Stimulated activated CD4-positive, alpha-beta T cell treated with anti-CD3 and anti-CD28 coated beads, Interleukin-15, amount 100 ng/mL, for 1 hour (primary cell): ENCODE results near the gene CCNYL1.
"Not testable (repeated sequence)": the region's sequence is repeated elsewhere in the genome, so short reads cannot be mapped to it uniquely, and the experiment has no call there.

ENCODE experiments used
- DNase-seq, 2 donors: peaks; one replicate each; pipeline ENCODE4 v3.0.0-alpha.2; 2020; ENCODE audit warnings: low read depth in 1 of 2, low spot score in 1 of 2

The CCNYL1 gene

DNA sequence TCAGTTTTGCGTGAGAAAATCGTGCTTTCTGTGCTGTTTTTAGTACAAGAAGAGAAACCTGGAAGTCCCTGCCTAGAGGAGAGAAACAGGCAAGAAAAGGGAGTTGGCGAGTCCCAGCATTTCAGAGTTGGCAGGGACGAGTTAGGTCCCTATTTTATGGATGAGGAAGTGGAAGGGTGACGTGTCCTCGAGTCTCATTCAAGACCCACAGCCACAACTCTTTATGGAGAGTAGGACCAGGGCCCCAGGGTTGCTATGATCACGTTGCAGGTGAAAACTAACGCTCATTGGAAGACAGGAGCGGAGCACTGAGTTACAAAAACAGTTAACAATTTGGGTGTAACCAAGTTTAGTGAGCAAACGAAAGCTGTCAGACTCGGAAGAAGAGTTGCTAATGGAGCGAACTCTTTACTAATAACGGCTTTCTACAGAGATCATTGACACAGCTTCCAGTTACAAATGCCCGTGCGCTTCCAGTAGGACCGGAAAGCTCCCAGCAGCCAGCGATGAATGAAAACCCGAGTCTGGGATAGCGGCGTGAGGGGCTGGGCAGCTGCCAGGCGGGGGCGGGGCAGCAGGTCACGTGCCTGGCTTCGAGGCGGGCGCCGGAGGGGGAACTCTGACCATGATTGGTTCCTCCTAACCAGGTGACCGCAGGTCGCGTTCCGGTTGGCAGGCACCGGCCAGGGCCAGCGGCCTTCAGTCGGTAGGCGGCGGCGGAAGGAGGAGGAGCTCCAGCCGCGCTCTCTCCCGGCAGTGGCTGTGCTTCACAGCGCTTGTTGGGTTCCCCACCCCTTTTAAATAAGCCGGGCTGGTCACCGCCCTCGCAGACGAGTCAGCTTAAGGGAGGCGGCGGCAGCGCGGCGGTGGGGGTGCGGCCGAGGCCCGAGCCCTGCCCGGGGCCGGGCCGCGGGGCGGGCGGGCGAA is at the start of gene CCNYL1:
Gene CCNYL1 (plus strand): TSS at position 827 of the 927 bp plus-strand sequence. CDS start 257 bp downstream, outside the sequence.
- DNase-seq: peak; percentile 93 to 96

GRCh38 chr2:207662203-207662602 is 49.2 kb upstream of the CCNYL1 start:
- no peak for DNase-seq

DNA sequence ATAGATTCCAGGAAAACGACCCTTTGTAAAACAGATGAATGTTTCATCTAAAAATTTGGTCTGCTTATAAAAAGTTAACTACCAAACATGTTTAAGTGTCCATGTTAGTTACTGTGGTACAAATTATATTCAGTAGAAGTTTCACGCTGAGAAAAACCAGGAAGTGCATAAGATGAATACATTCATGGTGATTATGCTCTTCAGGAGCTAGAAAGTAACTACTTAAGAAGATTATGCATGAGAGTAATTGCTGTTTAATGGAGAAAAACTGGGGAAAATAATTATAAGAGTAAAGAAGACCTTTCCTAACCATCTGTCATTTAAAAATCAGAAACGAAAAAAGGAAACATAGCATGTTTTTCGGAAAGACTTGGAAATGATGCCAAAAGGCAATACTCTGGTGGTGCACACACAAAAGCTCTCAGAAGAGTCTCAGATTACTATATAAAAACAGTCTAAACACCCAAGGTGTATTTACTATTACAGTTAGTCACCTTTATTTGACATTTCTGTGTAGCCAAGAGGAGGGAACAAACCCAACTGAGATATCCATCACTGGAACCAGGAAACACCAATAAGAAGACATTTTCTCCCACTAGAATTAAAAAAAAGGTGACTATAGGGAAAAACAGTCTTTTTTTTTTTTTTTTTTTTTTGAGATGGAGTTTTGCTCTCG is 47.4 kb upstream of the CCNYL1 start:
- no peak for DNase-seq

DNA sequence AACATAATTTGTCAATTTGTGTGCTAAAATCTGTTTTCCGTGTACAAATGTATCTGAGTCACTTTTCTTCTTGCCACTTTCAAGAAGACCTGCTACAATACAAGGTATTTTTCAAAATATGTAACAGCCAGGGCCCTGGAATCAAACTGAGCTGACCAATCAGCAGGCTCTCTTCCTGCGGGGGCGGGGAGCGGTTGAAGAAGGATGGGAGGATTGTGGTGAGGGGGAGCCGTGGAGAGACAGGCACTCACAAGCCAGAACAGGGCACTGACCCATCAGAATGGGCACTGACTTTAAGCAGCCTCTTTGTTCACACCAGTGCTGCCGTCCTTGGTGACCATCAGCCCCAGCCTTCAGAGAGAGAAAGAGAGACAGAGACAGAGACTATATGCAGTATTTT is 40.6 kb upstream of the CCNYL1 start:
- DNase-seq: no peak

GRCh38 chr2:207673431-207673830 is 38.0 kb upstream of the CCNYL1 start:
- no peak for DNase-seq

- no peak for DNase-seq
Measured at GRCh38 chr2:207674266-207674774, 37.1 kb upstream of the CCNYL1 start.

GRCh38 chr2:207674826-207675225 is 36.6 kb upstream of the CCNYL1 start:
- DNase-seq: no peak

DNA sequence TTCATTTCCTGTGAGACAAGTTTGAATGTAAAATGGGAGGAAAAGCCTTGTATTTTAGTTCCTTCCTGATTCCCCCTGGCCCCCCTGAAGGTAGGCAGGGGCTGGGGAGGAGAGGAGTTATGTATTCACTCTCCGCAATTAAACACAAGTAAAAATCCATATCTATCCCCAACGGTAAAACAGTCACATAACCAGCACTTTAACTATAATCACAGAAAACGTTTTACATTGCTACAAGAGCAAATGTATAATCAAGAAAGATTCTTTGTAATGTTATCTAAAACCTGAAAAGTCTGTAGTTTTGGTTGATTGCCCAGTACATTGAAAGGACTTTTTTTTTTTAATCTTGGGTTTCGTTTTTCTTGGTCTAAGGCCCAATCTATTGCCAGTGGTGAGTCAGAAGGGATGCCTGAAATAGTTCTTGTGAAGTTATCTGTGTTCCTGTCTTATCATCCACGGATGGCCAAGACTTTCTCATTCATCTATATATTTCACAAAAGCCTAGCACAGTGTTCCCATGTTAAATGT is 34.5 kb upstream of the CCNYL1 start:
- no peak for DNase-seq

DNA sequence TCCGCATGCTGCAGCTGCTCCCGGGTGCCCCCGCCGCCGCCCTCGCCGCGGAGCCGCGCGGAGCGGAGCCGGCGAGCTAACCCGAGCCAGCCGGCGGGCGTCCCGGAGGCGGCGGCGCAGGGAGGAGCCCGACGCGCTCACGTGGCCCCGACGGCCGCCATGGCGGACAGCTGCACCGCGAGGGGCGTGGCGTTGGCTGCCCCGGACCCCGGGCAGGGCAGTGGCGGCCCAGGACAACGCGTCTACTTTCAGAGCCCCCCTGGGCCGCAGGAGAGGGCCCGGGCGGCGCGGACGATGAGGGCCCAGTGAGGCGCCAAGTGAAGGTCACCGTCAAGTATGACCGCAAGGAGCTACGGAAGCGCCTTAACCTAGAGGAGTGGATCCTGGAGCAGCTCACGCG is 30.0 kb upstream of the CCNYL1 start:
- no peak for DNase-seq

DNA sequence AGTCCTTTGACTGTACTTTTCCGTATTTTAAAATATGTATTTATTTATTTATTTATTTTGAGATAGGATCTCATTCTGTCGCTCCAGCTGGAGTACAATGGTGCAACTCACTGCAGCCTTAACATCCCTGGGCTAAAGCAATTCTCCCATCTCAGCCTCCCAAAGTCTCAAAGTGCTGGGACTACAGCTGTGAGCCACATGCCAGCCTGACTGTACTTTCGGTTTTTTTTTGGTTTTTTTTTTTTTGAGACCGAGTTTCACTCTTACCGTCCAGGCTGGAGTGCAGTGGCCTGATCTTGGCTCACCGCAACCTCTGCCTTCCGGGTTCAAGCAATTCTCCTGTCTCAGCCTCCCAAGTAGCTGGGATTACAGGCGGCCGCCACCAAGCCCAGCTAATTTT is 28.9 kb upstream of the CCNYL1 start:
- no peak for DNase-seq

- DNase-seq: no peak
Measured at GRCh38 chr2:207683438-207683837, 28.0 kb upstream of the CCNYL1 start.

DNA sequence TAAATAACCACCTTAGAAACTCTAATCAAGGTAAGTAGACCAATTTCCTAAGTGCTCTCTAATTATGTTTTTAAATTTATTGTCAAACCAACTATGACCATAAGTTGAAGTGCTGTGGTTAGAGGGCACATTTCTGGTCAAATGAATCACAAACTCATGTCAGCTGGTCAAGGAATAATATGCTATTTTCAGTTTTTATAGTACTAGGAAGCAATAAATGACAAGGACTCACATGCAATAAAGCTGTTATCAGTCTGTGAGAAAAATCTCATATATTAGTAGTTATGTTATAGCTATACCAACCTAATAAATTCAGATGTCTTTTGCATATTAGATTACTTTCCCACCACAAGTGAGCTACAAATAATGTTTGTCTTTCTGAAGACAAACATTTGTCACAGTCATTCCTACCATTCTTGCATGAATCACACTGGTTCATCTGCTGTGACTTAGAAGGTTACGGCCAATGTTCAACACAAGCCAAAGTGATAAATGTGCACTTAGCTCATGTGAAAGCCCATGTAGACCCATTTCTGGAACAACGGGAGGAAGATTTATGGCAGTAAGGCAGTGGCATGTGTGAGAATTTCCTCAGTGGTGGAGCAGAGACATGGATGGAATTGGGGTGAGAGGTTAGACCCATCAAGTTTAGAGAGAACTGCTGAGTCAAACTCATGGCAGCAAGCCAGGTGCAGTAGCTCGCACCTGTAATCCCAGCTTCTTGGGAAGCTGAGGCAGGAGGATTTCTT is 27.4 kb upstream of the CCNYL1 start:
- DNase-seq: no peak

GRCh38 chr2:207686812-207687211 is 24.6 kb upstream of the CCNYL1 start:
- no peak for DNase-seq

DNA sequence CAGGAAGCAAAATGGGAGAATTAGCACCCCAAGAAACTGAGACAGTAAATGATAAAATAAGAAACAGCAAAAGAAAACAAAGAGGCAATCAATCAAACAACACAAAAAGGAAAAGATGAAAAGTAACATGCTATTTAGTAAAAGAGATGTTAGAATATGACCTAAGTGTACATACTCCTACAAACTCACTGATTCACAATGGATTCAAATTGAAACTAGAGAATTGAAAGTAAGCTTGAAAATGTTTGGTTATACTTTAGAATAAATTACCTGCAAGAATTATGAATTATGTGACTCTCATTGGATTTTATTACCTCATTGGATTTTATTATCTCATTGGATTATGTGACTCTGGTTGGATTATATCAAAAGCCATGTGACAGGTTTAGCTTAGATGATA is 22.8 kb upstream of the CCNYL1 start:
- no peak for DNase-seq

DNA sequence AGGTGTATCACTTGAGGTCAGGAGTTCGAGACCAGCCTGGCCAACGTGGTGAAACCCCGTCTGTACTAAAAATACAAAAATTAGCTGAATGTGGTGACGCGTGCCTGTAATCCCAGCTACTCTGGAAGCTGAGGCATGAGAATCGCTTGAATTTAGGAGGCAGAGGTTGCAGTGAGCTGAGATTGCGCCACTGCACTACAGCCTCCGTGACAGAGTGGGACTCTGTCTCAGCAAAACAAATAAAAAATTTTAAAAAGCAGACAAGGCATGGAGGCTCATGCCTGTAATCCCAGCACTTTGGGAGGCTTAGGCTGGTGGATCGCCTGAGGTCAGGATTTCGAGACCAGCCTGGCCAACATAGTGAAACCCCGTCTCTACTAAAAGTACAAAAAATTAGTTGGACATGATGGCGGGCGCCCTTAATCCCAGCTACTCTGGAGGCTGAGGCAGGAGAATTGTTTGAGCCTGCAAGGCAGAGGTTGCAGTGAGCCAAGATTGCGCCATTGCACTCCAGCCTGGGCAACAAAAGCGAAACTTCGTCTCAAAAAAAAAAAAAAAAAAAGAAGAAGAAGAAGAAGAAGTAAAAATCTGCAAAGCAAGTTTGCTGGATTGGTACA is 20.5 kb upstream of the CCNYL1 start:
- not testable (repeated sequence) for DNase-seq

DNA sequence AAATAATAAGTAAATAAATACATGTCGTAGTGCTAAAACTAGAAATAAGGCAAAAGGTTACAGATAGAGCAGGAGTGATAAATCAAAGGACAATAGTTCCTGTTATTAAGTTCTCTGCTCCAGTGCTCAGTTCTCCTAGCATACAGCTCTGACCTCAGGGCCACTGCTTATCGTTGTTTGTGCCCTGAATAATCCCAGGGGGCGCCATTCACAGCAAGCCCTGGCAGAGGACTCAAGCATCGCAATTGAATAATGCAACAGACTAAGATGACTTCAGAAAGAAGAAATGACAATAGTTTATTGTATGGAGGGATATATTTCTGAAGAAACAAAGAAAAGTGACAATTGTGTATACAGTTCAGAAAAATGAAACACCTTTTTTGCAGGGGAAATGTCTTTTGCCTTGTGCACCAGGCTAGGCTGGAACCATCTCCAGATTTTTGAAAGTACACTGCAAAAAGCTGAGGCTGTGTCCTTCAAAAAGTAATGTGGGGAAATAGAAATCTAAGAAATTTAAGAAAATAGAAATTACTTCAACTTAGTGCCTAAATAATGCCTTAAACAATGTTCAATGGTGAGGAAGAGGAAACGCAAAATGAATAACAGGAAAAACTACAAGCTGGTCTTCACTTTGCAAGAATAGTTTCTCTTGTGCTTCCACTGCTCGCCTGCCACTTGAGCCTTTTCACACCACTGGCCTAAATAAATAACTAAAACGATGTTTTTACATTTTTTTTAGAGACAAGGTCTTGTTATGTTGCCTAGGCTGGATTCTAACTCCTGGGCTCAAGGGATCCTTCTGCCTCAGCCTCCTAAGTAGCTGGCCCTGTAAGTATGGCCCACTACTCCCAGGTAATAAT is 19.0 kb upstream of the CCNYL1 start:
- peak in 1 of 2 donors; percentile 17 for DNase-seq

DNA sequence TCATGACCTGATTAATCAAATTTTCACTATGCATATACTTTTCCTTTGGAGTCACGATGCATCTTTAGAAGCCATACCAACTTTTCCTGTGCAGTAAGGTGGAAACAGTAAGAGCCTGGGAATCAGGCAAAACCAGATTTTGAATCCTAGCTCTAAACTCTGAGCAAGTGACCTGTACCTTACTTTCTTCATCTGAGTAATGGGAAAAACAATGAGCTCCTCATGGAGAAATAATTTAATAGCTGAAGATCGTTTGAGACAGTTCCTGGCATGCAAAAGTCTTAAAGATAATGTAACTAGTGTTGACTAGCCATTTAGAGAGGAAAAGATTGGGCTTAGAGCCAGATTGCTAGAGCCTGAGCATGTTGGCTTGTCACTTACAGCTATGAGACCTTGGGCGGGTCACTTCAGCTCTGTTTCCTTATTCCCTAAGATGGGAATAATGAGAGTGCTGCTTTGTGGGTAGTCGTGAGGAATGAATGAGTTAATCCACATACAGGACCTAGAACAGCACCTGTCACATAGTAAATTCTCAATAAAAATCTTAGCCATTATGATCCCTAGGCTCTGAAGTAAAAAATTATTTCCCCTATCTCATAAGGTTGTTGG is 17.7 kb upstream of the CCNYL1 start:
- DNase-seq: no peak

GRCh38 chr2:207694811-207695281 is 16.6 kb upstream of the CCNYL1 start:
- no peak for DNase-seq

DNA sequence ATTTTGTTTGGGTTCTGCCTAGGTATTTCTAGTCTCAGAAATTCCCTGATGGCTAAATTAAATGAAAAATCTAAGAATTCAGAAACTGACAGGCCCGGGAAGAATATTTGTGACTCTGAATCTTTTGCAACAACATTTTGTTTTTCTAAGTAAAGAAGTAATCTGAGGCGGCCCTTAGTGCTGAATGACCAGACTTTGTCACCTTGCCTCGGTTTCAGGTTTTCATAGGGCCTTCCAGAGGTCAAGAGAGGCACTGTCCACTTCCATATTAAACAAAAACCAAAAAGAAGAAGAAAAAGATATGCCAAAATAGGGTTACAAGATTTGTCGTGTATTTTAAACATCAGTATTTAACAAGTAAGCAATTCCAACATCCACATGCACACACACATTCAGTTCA is 16.1 kb upstream of the CCNYL1 start:
- no peak for DNase-seq
